Stimulated activated naive CD4-positive, alpha-beta T cell (primary cell): ENCODE results near the gene MAP2K2.

Source experiments
- DNase-seq, 6 experiments: peaks; one replicate each; lab custom pipeline; 2025; lab: John Stamatoyannopoulos, UW

Gene MAP2K2

DNA sequence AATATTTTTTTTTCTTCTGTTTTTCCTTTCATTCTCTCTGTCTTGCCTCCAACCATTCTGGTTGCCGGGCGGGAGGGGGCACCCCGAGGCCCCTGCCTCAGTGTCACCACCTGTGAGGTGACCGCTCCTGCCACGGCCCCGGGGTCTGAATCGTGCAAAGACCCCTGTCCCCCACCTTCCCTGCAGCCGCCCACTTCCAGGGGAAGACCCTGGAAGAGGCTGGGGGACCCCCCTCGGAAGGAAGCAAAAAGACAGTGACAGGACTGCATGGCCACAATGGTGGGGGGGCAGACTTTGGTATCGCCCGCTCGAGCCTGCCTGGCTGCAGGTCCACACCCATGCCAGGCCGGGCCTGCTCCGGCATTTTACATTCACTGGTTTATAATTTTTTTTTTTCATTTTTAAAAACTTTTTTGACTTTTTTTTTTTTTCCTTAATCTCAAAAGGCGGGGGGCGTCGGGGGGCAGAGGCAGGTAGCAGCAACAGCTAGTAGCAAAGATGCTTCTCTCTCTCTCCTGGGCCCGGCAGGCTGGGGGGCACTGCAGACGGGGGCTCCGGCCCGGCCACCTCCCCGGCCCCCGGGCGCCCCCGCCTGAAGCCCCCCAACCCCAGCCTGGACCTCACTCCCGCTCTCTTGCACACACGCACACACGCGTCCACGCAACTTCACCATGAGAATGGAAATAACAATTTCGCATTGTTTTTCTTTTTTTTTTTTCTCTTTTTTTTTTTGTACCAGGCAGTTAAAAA is 79.8 kb downstream of the MAP2K2 start:
- DNase-seq = no peak

GRCh38 chr19:4043401-4043800 is 80.5 kb downstream of the MAP2K2 start:
- no peak for DNase-seq

DNA sequence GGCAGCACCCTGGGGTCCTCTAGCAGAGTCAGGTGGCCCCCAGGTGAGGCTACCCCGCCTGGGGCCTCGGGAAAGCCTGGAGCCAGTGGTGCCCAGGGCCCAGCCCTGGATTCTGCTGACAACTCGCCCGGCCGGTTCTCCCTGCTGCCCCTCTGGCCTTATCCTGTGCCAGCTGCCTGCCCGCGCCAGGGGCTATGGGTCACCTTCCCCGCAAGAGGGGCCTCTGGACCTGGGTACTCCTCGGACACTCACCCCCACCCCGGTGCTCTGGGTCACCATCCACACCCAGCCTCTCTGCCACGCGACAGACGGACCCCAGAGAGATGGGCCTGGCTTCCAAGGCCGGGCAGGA is 81.2 kb downstream of the MAP2K2 start:
- DNase-seq = no peak

DNA sequence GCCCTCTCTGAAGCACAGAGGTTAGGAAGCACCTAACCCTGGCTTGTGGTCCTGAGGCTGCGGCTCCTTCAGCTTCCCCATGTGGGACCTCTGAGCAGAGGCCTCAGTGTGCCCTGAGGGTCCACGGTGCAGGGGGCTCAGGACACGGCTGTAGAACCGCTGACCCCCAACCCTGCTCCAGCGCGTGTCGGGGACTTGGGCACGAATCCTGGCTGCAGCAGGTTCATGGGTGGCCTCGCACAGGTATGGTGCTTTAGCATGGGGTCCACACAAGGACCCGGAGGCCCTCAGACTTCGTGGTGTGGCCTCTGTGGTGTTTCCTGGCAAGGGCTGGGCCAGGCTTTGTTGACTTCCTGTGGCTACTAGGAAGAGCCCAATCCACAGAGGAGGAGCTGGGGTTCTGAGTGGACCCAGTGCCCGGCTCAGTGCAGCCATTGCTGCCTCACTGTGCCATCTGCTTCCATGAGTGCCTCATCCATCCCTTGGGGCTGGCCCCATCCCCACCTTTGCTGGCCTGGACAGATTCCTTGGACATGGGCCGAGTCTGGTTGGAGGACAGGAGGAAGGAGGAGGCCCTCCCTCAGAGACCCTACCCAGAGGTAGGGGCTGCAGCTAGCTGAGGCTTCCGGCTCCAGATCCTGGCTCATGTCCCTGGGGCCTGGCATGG is 81.7 kb downstream of the MAP2K2 start:
- no peak for DNase-seq
